ENCODE results near the gene HERC5.
A peak's percentile ranks its signal among the peaks of the same experiment; 100 is the strongest.

HERC5 gene

DNA sequence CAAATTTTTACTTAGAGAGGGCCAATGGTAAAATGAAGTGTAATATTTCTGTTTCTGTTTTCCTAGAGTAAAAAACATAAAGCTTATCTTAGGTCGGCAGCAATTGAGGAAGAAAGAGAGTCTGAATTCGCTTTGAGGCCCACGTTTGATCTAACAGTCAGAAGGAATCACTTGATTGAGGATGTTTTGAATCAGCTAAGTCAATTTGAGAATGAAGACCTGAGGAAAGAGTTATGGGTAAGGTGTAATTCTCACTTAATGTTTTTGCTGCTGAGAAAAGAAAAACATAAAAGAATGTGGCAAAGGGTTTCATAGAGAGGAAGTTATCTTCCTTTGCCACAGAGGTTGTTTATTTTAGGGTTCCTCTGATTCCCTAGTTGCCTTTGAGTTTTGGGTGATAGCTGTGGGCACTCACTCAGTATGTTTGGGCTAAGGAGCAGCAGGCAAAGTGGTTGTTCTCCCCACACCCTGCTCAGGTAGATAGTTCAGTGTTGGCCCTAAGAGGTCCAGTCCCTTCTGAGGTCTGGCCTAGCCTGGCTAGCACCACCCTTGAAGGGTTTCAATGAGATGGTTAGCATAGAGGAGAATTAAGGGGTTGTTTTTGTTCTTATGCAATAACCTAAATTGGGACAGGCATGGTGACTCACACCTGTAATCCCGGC lies 32.3 kb downstream of the HERC5 start:
- H3K4me3 ChIP-seq (ENCODE audit: low read depth, low read length): no peak overlapping the region
- no peak for DNase-seq (ENCODE audit: low read depth)
- TF ChIP-seq CTCF (IDR thresholded peaks at IDR 0.05; ENCODE audit: control insufficient read depth, extremely low read depth, insufficient read depth): no peak

- DNase-seq (ENCODE audit: low read depth): no peak
- TF ChIP-seq CTCF (IDR thresholded peaks at IDR 0.05; ENCODE audit: control insufficient read depth, extremely low read depth, insufficient read depth): no peak
- H3K4me3 ChIP-seq (ENCODE audit: low read depth, low read length): no peak overlapping the region
Observed at GRCh38 chr4:88497859-88498409, 41.0 kb downstream of the HERC5 start.

- no peak for DNase-seq (ENCODE audit: low read depth)
- no peak for TF ChIP-seq CTCF (IDR thresholded peaks at IDR 0.05; ENCODE audit: control insufficient read depth, extremely low read depth, insufficient read depth)
- no peak overlapping the region for H3K4me3 ChIP-seq (ENCODE audit: low read depth, low read length)
Observed at GRCh38 chr4:88503344-88503743, 46.4 kb downstream of the HERC5 start.

DNA sequence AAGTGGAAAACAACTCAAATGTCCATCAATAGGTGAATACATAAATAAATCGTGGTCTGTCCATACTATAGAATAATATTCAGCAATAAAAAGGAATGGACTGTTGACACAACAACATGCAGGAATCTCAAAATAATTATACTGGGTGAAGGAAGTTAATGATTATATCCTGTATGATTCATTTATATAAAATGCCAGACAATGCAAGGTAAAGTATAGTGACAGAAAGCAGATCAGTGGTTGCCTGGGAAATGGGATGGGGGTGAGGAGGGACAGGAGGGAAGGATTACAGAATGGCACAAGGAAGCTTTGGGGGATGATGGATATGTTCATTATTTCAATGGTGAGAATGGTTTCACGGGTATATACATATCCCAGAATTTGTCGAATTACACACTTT lies 54.3 kb downstream of the HERC5 start:
- TF ChIP-seq CTCF (IDR thresholded peaks at IDR 0.05; ENCODE audit: control insufficient read depth, extremely low read depth, insufficient read depth): no peak
- no peak overlapping the region for H3K4me3 ChIP-seq (ENCODE audit: low read depth, low read length)
- no peak for DNase-seq (ENCODE audit: low read depth)

- TF ChIP-seq CTCF (IDR thresholded peaks at IDR 0.05; ENCODE audit: control insufficient read depth, extremely low read depth, insufficient read depth): no peak
- peak; percentile 99 for DNase-seq (ENCODE audit: low read depth)
- peak overlapping the region; percentile 33 for H3K4me3 ChIP-seq (ENCODE audit: low read depth, low read length)
Observed at GRCh38 chr4:88514557-88515511, 57.9 kb downstream of the HERC5 start.

DNA sequence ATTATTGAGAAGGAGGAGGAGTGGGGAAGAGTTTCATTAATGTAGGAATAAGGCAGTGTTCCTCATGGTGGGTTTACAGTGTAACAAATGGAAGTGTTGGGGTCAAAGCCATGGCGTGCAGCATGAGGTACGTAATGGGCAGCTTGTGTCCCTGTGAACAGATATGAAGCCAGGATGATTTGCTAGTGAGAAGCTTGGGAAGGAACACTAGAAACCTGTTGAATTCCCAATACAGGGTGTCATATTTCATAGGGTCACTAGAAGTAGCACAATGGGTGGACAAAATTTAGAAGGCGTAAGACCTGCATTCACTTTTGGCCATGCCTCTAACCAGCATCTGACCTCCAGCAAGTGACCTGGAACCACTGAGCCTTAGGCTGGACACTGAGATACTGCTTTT lies 59.8 kb downstream of the HERC5 start:
- DNase-seq (ENCODE audit: low read depth): no peak
- TF ChIP-seq CTCF (IDR thresholded peaks at IDR 0.05; ENCODE audit: control insufficient read depth, extremely low read depth, insufficient read depth): no peak
- no peak overlapping the region for H3K4me3 ChIP-seq (ENCODE audit: low read depth, low read length)
